Large intestine (tissue), 3 donors: ENCODE data around the gene CACNA2D4. TPM values are rescaled to one million over a fixed set of nuclear protein-coding genes. Genes with fewer than 3 reads are reported as not detected.
A peak's percentile ranks its signal among the peaks of the same experiment; 100 is the strongest.

Source experiments
- DNase-seq, 2 donors: peaks; one replicate each; pipeline versions ENCODE4 v3.0.0 to v3.0.0-alpha.2; 2013
- H3K27ac ChIP-seq: one replicate; pipeline ENCODE4 v1.5.1; 2013; ENCODE audit warnings: low read length
- H3K27me3 ChIP-seq: 2 replicates; pipeline ENCODE4 v1.6.1; 2013; ENCODE audit warnings: low read length; ENCODE audit not compliant: control insufficient read depth, insufficient read depth
- H3K36me3 ChIP-seq: 2 replicates; pipeline ENCODE4 v1.6.1; 2013; ENCODE audit warnings: low read length; ENCODE audit not compliant: control insufficient read depth, insufficient read depth
- H3K4me1 ChIP-seq: one replicate; pipeline ENCODE4 v1.6.1; 2013; ENCODE audit warnings: low read length; ENCODE audit not compliant: control insufficient read depth, insufficient read depth
- H3K4me3 ChIP-seq: one replicate; pipeline ENCODE4 v1.5.1; 2013; ENCODE audit warnings: low read length
- H3K9me3 ChIP-seq: one replicate; pipeline ENCODE4 v1.6.1; 2013; ENCODE audit warnings: mild to moderate bottlenecking, low read depth, low read length, moderate library complexity; ENCODE audit not compliant: control insufficient read depth
- WGBS: methylation state at CpG from one replicate; pipeline ENCODE4 v1.1.5; 2013; ENCODE audit warnings: low lambda C conversion rate; ENCODE audit not compliant: insufficient coverage; 5-methylcytosine and 5-hydroxymethylcytosine counted together
- polyA plus RNA-seq: library from polyadenylated mRNA; unstranded; fragments of 120-200 nt; gene quantifications from one replicate; pipeline ENCODE4 v1.2.1, GENCODE V29; 2013

The CACNA2D4 gene
- polyA plus RNA-seq, 1 donor: 5.9 TPM

GRCh38 chr12:1815814-1816729 lies 102.4 kb downstream of the CACNA2D4 start:
- H3K27ac ChIP-seq: no peak overlapping the region
- H3K9me3 ChIP-seq: peaks cover 3% of the 10 kb centered on the region
- H3K4me1 ChIP-seq: peaks cover 21% of the 10 kb centered on the region
- H3K27me3 ChIP-seq: peaks cover 21% of the 10 kb centered on the region
- 42% methylated on average over 3 of the region's 21 CpGs for WGBS
- no peak overlapping the region for H3K4me3 ChIP-seq
- DNase-seq: peak in 1 of 2 donors; percentile 47
- no peaks in the 10 kb centered on the region for H3K36me3 ChIP-seq

GRCh38 chr12:1815108-1815507 lies 103.3 kb downstream of the CACNA2D4 start:
- WGBS: no CpG with 5 or more reads among the region's 3 CpGs
- Histone ChIP-seq H3K27me3 (peaks cover 11% of the 10 kb centered on the region), H3K9me3 (peaks cover 3% of the 10 kb centered on the region), H3K4me3 (no peak overlapping the region), H3K27ac (no peak overlapping the region), H3K4me1 (peaks cover 21% of the 10 kb centered on the region), H3K36me3 (no peaks in the 10 kb centered on the region)
- DNase-seq: no peak

- no CpG with 5 or more reads among the region's 8 CpGs for WGBS
- Histone ChIP-seq H3K27ac (no peak overlapping the region), H3K4me1 (peaks cover 21% of the 10 kb centered on the region), H3K9me3 (peaks cover 3% of the 10 kb centered on the region), H3K27me3 (peaks cover 3% of the 10 kb centered on the region), H3K4me3 (no peak overlapping the region), H3K36me3 (no peaks in the 10 kb centered on the region)
- no peak for DNase-seq
Observed at GRCh38 chr12:1814266-1814665, 104.2 kb downstream of the CACNA2D4 start.

- H3K4me1 ChIP-seq: peaks cover 21% of the 10 kb centered on the region
- peaks cover 3% of the 10 kb centered on the region for H3K9me3 ChIP-seq
- H3K27ac ChIP-seq: no peak overlapping the region
- H3K27me3 ChIP-seq: no peaks in the 10 kb centered on the region
- 77% methylated on average over 5 of the region's 17 CpGs for WGBS
- peak; percentile 51 to 72 for DNase-seq
- H3K4me3 ChIP-seq: no peak overlapping the region
- no peaks in the 10 kb centered on the region for H3K36me3 ChIP-seq
Observed at GRCh38 chr12:1812650-1813302, 105.7 kb downstream of the CACNA2D4 start.

- peaks cover 28% of the 10 kb centered on the region for H3K4me1 ChIP-seq
- H3K36me3 ChIP-seq: no peaks in the 10 kb centered on the region
- no peaks in the 10 kb centered on the region for H3K9me3 ChIP-seq
- H3K4me3 ChIP-seq: no peak overlapping the region
- H3K27ac ChIP-seq: no peak overlapping the region
- no peaks in the 10 kb centered on the region for H3K27me3 ChIP-seq
- WGBS: no CpG with 5 or more reads among the region's 6 CpGs
- DNase-seq: no peak
Observed at GRCh38 chr12:1811948-1812291, 106.5 kb downstream of the CACNA2D4 start.

- no peak for DNase-seq
- Histone ChIP-seq H3K36me3 (no peaks in the 10 kb centered on the region), H3K9me3 (no peaks in the 10 kb centered on the region), H3K27me3 (no peaks in the 10 kb centered on the region), H3K4me1 (peaks cover 33% of the 10 kb centered on the region), H3K27ac (no peak overlapping the region), H3K4me3 (no peak overlapping the region)
- WGBS: 35% methylated on average over 3 of the region's 27 CpGs
Observed at GRCh38 chr12:1811281-1811947, 107.0 kb downstream of the CACNA2D4 start.

- Histone ChIP-seq H3K27me3 (no peaks in the 10 kb centered on the region), H3K9me3 (no peaks in the 10 kb centered on the region), H3K4me1 (peaks cover 38% of the 10 kb centered on the region), H3K36me3 (no peaks in the 10 kb centered on the region), H3K4me3 (no peak overlapping the region), H3K27ac (no peak overlapping the region)
- no CpG with 5 or more reads among the region's 10 CpGs for WGBS
- DNase-seq: no peak
Observed at GRCh38 chr12:1810931-1811280, 107.5 kb downstream of the CACNA2D4 start.

GRCh38 chr12:1810201-1810930 lies 108.1 kb downstream of the CACNA2D4 start:
- Histone ChIP-seq H3K36me3 (no peaks in the 10 kb centered on the region), H3K4me3 (no peak overlapping the region), H3K27ac (no peak overlapping the region), H3K27me3 (no peaks in the 10 kb centered on the region), H3K9me3 (no peaks in the 10 kb centered on the region), H3K4me1 (peaks cover 43% of the 10 kb centered on the region)
- no CpG with 5 or more reads among the region's 21 CpGs for WGBS
- no peak for DNase-seq

- Histone ChIP-seq H3K4me1 (peaks cover 47% of the 10 kb centered on the region), H3K9me3 (no peaks in the 10 kb centered on the region), H3K27ac (no peak overlapping the region), H3K4me3 (no peak overlapping the region), H3K36me3 (no peaks in the 10 kb centered on the region), H3K27me3 (no peaks in the 10 kb centered on the region)
- no peak for DNase-seq
- WGBS: no CpG with 5 or more reads among the region's 13 CpGs
Observed at GRCh38 chr12:1809591-1810190, 108.8 kb downstream of the CACNA2D4 start.
